NB4 (cell line): Measurements from ENCODE around the gene IKZF4.

Source experiments
- CTCF ChIP-seq: IDR thresholded peaks from one replicate; pipeline ENCODE4 v1.5.1; 2012; ENCODE audit warnings: low read depth, low read length
- MYC ChIP-seq: IDR thresholded peaks from 2 replicates; pipeline ENCODE4 v1.6.1; 2011; ENCODE audit warnings: low read depth, low read length
- POLR2A ChIP-seq: IDR thresholded peaks from 2 replicates; pipeline ENCODE4 v1.6.1; 2011; ENCODE audit warnings: mild to moderate bottlenecking; ENCODE audit not compliant: insufficient read length; ENCODE audit errors: extremely low read depth
- TF ChIP-seq, protein P1 (sequence below): IDR thresholded peaks from 2 replicates; pipeline ENCODE4 v1.6.1; 2011; ENCODE audit warnings: low read depth, low read length

GRCh38 chr12:56028511-56029165 lies 7.8 kb downstream of the IKZF4 start:
- TF ChIP-seq, protein P1, sequence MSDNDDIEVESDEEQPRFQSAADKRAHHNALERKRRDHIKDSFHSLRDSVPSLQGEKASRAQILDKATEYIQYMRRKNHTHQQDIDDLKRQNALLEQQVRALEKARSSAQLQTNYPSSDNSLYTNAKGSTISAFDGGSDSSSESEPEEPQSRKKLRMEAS = no peak
- no peak for TF ChIP-seq CTCF
- TF ChIP-seq POLR2A = no peak
- no peak for TF ChIP-seq MYC
